ENCODE results near the gene VWA5B2.

Gene VWA5B2

GRCh38 chr3:184250167-184250828 is 20.9 kb downstream of the VWA5B2 start:
- Histone ChIP-seq H3K4me3 (ENCODE audit: low read depth, low read length) (peak overlapping the region; percentile 71), H3K9me3 (ENCODE audit: control insufficient read depth, low read length) (no peaks in the 10 kb centered on the region), H3K27ac (peak overlapping the region; percentile 82), H3K36me3 (ENCODE audit: control insufficient read depth, insufficient read depth, low read length) (no peaks in the 10 kb centered on the region), H3K4me1 (no peaks in the 10 kb centered on the region), H3K4me2 (ENCODE audit: low read length) (peak overlapping the region; percentile 90), H3K79me2 (no peaks in the 10 kb centered on the region), H3K27me3 (ENCODE audit: control insufficient read depth, insufficient read depth, low read length) (no peaks in the 10 kb centered on the region), H3K9ac (no peak overlapping the region), H2AFZ (peak overlapping the region; percentile 88)
- TF ChIP-seq, protein P1, sequence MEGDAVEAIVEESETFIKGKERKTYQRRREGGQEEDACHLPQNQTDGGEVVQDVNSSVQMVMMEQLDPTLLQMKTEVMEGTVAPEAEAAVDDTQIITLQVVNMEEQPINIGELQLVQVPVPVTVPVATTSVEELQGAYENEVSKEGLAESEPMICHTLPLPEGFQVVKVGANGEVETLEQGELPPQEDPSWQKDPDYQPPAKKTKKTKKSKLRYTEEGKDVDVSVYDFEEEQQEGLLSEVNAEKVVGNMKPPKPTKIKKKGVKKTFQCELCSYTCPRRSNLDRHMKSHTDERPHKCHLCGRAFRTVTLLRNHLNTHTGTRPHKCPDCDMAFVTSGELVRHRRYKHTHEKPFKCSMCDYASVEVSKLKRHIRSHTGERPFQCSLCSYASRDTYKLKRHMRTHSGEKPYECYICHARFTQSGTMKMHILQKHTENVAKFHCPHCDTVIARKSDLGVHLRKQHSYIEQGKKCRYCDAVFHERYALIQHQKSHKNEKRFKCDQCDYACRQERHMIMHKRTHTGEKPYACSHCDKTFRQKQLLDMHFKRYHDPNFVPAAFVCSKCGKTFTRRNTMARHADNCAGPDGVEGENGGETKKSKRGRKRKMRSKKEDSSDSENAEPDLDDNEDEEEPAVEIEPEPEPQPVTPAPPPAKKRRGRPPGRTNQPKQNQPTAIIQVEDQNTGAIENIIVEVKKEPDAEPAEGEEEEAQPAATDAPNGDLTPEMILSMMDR (IDR thresholded peaks at IDR 0.05) = peak; percentile 97

GRCh38 chr3:184255291-184256039 is 26.1 kb downstream of the VWA5B2 start:
- peaks cover 2% of the 10 kb centered on the region for H3K4me1 ChIP-seq
- no peak overlapping the region for H3K9ac ChIP-seq
- H3K36me3 ChIP-seq (ENCODE audit: control insufficient read depth, insufficient read depth, low read length) = no peaks in the 10 kb centered on the region
- no peaks in the 10 kb centered on the region for H3K27me3 ChIP-seq (ENCODE audit: control insufficient read depth, insufficient read depth, low read length)
- no peak overlapping the region for H2AFZ ChIP-seq
- no peak overlapping the region for H3K4me2 ChIP-seq (ENCODE audit: low read length)
- H3K4me3 ChIP-seq (ENCODE audit: low read depth, low read length) = no peak overlapping the region
- no peak overlapping the region for H3K27ac ChIP-seq
- no peaks in the 10 kb centered on the region for H3K9me3 ChIP-seq (ENCODE audit: control insufficient read depth, low read length)
- H3K79me2 ChIP-seq = no peaks in the 10 kb centered on the region
- TF ChIP-seq, protein P1 (IDR thresholded peaks at IDR 0.05) = no peak

DNA sequence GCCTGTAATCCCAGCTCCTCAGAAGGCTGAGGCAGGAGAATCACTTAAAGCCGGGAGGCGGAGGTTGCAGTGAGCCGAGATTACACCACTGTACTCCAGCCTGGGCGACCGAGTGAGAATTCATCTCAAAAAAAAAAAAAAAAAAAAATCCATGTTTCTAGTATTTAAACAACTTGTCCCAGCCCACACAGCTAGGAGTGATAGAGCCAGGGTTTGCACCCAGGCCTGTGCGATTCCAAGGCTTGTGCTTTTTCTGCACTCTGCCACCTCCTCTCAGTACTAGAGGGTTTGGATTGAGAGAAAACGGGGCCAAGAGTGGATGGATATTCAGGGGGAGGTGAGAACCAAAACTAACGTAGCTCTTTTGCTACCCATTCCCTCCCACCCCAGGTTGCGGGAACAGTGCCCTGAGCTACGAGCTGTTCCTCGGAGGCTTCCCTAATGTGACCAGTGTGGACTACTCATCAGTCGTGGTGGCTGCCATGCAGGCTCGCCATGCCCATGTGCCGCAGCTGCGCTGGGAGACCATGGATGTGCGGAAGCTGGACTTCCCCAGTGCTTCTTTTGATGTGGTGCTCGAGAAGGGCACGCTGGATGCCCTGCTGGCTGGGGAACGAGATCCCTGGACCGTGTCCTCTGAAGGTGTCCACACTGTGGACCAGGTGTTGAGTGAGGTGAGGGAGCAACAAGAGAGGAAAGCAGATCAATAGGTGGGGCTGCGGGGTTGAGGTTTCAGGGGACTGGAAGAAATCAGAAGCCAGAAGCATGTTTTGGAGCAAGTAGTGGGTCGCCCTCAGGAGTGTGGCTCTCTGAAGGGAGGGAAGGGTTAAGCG is 27.9 kb downstream of the VWA5B2 start:
- Histone ChIP-seq H3K9ac (no peak overlapping the region), H3K4me1 (peaks cover 5% of the 10 kb centered on the region), H3K27ac (no peak overlapping the region), H3K36me3 (ENCODE audit: control insufficient read depth, insufficient read depth, low read length) (no peaks in the 10 kb centered on the region), H3K4me2 (ENCODE audit: low read length) (no peak overlapping the region), H3K4me3 (ENCODE audit: low read depth, low read length) (no peak overlapping the region), H2AFZ (no peak overlapping the region), H3K9me3 (ENCODE audit: control insufficient read depth, low read length) (no peaks in the 10 kb centered on the region), H3K79me2 (no peaks in the 10 kb centered on the region), H3K27me3 (ENCODE audit: control insufficient read depth, insufficient read depth, low read length) (peaks cover 4% of the 10 kb centered on the region)
- TF ChIP-seq, protein P1 (IDR thresholded peaks at IDR 0.05) = no peak

DNA sequence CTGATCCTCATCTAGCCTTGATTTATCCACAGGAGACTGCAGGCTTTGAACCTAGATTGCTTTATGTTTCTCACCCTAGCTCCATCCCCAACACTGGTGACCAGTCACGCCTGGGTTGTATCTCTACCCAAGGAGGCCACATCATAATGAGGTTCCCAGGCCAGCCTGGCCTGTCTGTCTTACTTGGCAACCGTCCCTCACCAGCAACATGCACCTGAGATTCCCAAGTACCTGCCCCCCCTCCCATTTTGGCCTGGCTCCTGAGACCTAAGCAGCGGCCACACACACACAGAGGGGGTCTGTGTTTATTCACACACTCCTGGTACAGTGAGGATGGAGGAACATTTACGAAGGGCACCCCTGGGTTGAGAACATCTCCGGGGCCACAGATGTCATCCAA is 29.5 kb downstream of the VWA5B2 start:
- Histone ChIP-seq H3K4me2 (ENCODE audit: low read length) (no peak overlapping the region), H3K79me2 (no peaks in the 10 kb centered on the region), H3K4me3 (ENCODE audit: low read depth, low read length) (no peak overlapping the region), H2AFZ (no peak overlapping the region), H3K36me3 (ENCODE audit: control insufficient read depth, insufficient read depth, low read length) (no peaks in the 10 kb centered on the region), H3K27ac (no peak overlapping the region), H3K27me3 (ENCODE audit: control insufficient read depth, insufficient read depth, low read length) (peaks cover 5% of the 10 kb centered on the region), H3K9ac (no peak overlapping the region), H3K4me1 (peaks cover 9% of the 10 kb centered on the region), H3K9me3 (ENCODE audit: control insufficient read depth, low read length) (no peaks in the 10 kb centered on the region)
- TF ChIP-seq, protein P1 (IDR thresholded peaks at IDR 0.05) = no peak

Measured in parathyroid adenoma (tissue), 2 donors.